GM21526 (cell line): ENCODE data around the gene ACOD1.

ENCODE experiments used
- ATAC-seq: cut with Tn5 transposase; IDR thresholded peaks from one replicate; pipeline ENCODE4 v1.9.1; 2021; ENCODE audit warnings: moderate library complexity; ENCODE audit not compliant: unreplicated experiment, low FRiP score

The ACOD1 gene

GRCh38 chr13:76983676-76984075, 35.4 kb downstream of the ACOD1 start:
- no peak for ATAC-seq

- ATAC-seq: peak; percentile 46
Observed at GRCh38 chr13:76991432-76991795, 43.1 kb downstream of the ACOD1 start.

GRCh38 chr13:76991796-76992547, 43.7 kb downstream of the ACOD1 start, which contains the start of gene CLN5:
Gene CLN5, plus strand, starts transcription at chr13:76992081. Its CDS starts 18 bp downstream, at chr13:76992099.
- ATAC-seq: peak; percentile 96

GRCh38 chr13:76992548-76993001, 44.3 kb downstream of the ACOD1 start:
- ATAC-seq: peak; percentile 10

GRCh38 chr13:76993021-76993420, 44.7 kb downstream of the ACOD1 start:
- no peak for ATAC-seq

- ATAC-seq: no peak
Observed at GRCh38 chr13:76993473-76993872, 45.2 kb downstream of the ACOD1 start.

GRCh38 chr13:76994281-76994680, 46.0 kb downstream of the ACOD1 start:
- no peak for ATAC-seq

- no peak for ATAC-seq
Observed at GRCh38 chr13:77000475-77000874, 52.2 kb downstream of the ACOD1 start.

GRCh38 chr13:77001540-77001939, 53.2 kb downstream of the ACOD1 start:
- ATAC-seq: no peak

GRCh38 chr13:77001963-77002587, 53.8 kb downstream of the ACOD1 start:
- ATAC-seq: no peak

- ATAC-seq: no peak
Observed at GRCh38 chr13:77002590-77003190, 54.4 kb downstream of the ACOD1 start.
